Activated CD4-positive, alpha-beta T cell treated with anti-CD3 and anti-CD28 coated beads, Interleukin-2, amount 50 U/mL, for 48 hours (primary cell): Measurements from ENCODE around the gene DCUN1D4.
A peak's percentile ranks its signal among the peaks of the same experiment; 100 is the strongest.

Experiments
- DNase-seq, 2 experiments: peaks; one replicate each; pipeline ENCODE4 v3.0.0-alpha.2; 2020

DCUN1D4 gene

DNA sequence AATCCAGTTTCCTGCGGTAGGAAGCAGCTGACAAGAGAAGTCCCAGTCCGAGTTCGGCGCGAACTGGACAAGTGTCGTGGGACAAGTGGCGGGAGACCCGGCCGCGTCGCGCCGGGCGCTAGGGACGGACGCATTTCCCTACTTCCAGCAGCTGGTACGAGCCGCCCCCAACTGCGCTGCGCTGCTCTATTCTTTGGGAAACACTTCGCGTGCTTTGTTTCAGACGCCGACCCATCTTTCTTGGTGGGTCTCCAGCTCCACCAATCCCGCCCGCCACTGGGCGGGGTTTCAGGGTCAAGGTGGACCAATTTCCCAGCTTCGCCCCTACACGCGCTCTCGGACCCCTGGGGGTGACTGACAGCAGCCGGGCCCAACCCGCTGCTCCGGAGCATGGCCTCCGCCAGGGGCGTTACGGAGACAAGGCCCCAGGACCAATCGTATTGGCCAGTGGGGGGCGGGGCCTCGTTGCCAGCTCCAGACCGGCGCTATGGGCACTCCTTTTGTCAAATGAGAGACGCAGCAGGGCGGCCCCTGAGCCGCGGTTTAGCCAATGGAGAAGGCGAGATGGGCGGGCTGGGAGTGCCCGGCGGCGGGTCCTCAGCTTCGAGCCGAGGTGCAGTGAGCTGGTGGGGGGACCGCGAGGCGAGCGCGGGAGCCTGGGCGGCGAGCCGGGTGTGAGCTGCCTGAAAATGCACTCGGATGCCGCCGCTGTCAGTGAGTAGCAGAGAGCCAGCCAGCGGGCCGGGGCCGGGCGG is at the start of gene DCUN1D4:
Gene DCUN1D4, plus strand, starts transcription at position 600 of the 755 bp plus-strand sequence. Its CDS starts 90 bp downstream, at position 690.
- peak; percentile 99 for DNase-seq

DNA sequence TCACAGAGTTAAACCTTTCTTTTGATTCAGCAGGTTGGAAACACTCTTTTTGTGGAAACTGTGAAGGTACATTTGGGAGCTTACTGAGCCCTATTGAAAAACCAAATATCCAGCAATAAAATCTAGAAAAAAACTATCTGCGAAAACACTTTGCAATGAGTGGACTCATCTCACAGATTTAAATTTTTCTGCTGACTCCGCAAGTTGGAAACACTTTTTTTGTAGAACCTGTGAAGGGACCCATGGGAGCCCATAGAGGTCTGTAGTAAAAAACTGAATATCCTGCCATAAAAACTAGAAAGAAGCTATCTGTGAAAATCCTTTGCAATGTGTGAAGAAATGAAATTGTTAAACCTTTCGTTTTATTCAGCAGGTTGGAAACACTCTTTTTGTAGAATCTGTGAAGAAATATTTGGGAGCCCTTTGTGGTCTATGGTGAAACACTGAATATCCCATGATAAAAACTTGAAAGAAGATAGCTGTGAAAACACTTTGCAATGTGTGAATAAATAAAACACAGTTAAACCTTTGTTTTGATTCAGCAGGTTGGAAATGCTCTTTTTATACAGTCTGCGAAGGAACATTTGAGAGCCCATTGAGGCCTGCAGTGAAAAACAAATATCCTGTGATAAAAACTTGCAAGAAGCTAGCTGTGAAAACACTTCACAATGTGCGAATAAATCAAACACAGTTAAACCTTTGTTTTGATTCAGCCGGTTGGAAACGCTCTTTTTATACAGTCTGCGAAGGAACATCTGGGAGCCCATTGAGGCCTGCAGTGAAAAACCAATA is 22.3 kb upstream of the DCUN1D4 start:
- no peak for DNase-seq

DNA sequence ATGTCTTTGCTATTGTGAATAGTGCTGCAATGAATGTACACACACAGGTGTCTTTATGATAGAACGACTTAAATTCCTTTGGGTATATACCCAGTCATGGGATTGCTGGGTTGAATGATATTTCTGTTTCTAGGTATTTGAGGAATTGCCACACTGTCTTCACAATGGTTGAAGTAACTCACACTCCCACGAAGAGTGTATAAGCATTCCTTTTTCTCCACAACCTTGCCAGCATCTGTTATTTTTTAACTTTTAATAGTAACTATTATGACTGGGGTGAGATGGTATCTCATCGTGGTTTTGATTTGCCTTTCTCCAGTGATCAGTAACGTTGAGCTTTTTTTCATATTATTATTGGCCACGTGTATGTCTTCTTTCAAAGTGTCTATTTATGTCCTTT is 17.6 kb upstream of the DCUN1D4 start:
- DNase-seq: no peak

DNA sequence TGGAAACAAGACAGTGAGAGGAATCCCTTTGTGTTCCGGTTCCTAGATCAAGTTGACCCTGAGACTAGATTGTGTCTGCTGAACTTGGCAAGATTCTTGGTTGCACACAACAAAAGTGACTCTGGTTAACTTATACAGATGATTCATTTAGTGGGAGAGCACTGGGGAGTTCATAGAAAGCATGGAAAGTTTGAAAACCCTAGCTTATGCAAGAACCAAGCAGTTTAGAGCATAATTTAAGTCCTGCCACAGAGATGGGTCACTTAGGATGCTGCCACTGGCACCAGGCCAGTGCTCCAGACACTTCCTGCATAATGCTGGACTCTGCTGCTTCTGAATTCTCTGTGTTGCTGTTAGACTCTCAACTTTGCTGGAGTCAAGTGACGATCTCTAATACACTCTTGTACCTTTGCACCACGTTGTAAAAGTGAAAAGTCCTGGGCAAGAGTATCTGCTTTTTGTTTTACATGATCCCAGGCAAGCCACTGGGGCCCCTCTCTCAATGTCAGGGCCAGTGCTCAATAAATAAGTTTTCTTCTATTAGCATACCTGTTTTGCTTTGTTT is 12.7 kb upstream of the DCUN1D4 start:
- no peak for DNase-seq

DNA sequence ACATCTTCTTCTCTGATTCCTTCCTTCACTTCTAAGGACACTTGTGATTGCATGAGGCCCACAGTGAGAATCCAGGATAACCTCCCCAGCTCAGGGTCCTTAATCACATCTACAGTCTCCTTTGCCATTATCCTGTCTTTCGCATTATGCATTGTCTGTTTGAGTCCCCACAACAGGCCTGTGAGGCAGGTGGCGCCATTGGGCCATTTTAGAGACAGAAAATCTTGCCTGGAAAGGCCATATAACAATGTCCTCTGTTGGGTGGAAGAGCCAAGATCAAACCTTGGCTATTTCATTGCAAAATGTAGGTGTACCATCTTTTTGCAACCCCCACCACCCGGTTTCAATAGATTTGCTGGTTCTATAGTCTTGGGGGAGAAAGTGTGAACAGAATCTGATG is 11.8 kb upstream of the DCUN1D4 start:
- DNase-seq: peak; percentile 62 to 73

DNA sequence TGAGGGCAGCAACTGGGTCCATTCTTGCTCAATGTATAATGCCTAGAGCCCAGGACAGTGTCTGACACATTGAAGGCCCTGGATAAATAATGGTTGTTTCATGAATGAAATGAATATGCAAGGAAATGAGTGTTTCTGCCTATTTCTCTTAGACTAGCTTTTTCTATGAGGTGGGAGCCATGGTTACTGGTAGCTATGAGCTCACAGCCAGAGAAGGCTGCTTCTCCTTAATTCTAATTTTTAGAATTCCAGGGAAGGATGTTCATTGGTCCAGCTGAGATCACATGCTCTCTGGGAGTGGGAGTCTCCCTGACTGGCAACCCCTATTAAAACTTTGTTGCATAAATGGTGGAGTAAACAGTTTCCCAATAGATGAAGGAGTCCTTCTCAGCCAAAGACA is 9.7 kb upstream of the DCUN1D4 start:
- DNase-seq: no peak

DNA sequence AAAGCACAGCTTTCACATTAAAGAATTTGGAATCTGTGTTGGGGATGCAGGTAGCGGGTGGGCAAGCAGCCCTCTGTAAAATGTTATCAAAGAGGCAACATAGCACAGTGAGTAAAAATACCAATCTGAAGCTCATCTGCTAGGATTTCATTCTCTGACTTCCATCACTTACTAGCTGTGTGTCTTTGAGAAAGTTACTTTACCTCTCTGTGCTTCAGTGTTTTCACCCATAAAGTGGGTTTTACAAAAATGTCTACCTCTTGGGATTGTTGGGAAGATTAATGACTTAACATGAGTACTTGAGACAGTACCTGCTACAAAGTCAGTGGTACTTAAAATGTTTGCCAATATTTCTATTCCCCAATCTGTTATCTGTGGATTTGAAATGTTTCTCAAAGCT is 7.9 kb upstream of the DCUN1D4 start:
- DNase-seq: no peak

DNA sequence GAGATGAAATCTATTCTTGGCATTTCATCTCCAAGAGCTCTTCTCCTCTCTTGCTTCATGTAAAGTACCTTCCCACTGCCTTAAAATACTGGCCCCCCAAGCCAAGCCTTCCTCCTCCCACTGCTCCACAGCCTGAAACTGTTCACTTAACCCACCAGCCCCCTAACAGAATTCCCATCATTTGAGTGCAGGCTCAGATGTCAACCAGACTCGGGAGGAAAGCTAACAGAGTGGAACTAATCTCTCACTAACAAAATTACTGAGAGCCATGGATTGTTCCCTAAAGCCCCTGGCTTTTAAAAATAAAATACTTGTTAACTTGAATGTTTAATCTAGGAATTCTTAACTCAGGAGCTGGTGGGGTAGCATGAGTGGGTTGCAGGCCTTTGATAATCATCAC is 7.1 kb upstream of the DCUN1D4 start:
- no peak for DNase-seq

DNA sequence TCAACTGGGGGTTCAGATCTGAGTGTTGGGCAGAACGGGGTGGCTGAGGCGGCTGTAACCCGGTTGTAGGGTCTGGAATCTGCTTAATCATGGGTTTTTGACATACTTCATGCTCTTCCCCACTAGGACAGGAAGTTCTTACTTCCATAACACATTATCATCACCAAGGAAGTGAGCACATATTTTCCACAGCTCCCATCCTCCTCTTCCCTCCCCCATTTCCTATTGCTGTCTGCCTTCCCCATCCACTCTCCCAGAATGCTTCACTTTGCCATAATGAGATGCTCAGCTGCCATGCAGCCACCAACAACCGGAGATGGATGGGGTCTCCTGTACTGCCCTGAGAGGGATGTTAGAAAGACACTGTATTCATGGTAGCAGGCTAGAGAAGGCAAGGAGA is 6.4 kb upstream of the DCUN1D4 start:
- DNase-seq: no peak

DNA sequence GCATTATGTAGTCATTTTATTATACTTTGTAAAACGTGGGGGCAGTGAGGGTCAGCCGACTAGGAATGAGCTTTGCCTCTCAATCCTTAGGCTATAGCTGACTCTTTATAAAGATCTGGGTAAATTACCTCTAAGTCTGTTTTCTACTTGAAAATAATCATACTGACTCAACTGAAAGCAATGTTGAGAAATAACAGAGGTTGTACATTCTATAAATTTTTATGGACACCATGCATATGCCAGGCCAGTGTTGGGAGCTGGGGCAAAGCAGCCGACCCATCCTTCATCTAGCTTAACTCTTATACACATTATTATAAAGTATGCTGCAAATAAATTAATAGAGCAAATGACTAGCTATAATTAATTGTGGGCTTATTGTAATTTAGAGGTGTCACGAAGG is 2.2 kb upstream of the DCUN1D4 start:
- DNase-seq: no peak

DNA sequence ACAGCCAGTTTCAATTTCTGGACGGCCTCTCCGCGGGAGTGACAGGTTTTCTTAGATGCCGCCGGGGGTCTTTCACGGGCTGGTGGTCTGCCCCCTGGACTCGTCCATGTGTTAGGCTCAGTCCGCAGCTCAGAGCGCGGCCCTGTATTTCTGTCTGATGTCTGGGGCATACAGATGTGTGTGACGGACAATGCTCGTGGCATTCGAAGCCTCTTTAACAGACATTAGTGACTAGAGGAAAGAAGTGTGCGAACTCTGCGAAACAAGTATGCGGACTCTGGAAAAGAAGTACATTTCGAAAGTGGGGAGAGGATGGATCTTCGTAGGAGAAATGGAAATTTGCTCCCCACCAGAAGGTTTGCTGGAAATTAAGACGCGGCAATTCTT is 793 bp upstream of the DCUN1D4 start:
- no peak for DNase-seq

DNA sequence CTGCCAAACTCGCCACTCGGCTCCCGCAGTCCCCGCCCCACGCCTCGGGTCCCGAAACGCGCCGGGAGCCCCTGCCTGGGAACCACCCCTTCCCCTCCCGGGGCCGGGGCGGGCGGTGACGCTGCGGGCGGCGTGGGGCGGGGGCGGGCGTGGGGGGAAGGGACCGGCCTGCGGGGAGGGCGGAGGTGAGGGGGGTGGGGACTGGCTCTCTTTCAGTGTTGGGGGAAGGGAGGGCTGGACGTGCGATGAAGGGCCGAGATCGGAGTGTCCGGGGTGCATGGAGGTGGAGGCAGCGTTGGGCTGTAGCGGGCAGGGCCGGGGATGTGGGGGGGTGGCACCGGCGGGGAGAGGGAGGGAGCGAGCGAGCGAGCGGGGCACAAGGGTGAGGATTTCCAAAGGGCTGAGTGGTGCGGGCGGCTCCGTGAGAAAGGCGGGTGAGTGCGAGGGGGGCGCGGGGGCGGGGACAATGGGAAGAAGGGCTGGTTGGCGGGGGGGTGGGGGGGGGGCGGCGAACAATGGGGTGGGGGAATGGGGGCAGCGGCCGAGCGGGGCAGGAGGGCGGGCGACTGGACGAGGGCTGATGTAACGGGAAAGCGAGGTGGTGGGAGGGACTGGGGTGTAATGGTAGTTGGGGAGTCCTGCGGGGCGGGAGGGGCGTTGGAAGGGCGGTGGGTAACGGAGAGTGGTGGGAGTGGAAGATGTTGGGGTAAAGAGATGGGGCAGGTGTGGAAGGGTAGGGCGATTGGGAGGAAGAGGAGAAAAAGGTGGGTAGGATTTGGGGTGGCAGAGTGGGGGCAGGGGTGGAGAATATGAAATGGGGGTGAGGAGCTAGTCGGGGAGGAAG is 578 bp downstream of the DCUN1D4 start:
- DNase-seq: peak in 1 of 2 experiments; percentile 63

DNA sequence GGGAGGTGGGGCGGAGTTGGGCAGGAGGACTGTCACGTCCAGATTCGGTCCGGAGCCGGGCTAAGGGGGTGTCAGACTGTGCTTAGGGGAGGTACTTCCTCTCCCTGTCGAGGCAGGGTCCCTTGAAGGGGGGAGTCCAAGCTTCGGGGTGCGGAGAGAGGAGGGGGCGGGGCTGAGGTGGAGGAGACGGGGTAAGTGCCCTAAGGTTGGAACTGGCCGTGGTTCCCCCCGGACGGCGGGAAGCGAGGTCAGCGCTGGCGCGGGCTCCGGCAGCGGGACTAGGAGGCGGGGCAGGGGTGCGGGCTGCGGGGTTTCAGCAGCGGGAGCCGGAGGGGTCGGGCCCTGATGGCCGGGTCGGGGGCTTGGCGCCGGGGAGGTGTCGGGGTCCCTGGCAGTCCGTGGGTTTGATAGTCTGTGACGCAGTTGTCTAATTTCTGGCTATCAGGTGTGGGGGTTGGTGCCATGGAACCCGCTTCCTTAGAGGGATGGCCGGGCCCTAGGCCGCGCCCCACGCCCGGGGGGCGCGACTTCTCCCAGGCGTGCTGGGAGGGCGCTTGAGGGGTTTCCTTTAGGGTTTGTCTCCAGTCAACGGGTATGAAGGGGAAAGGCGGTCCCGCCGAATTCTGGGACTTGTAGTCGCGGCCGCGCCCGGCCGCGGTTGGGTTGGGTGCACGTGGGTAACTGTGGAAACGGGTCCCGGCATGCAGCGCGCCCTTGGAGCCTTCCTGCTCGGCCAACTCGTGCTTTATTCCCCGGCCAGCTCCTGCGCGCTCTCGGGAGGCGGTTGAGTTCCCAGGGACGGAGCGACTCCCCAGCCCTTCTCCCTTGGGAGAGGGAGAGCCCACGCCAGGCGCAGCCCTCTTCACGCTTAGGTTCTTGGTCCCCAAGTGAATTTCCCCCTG is 1.5 kb downstream of the DCUN1D4 start:
- peak; percentile 84 to 87 for DNase-seq

DNA sequence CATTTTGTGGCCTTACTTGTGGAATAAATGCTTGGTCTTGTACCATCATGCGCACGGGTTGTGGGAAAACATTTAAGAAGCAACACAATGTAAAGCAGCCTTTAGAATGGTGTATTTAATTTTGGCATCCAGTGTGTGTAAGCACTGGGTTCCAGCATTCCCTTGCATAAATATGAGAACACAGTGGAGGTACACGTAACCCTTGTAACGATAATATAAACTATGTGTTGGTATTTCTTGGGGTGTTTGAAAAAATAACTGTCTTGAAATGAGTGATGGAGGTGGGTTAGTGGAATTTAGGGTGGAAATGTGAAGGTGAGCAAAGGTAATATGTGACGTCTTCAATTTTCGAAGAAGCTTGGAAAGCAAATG is 2.1 kb downstream of the DCUN1D4 start:
- no peak for DNase-seq

DNA sequence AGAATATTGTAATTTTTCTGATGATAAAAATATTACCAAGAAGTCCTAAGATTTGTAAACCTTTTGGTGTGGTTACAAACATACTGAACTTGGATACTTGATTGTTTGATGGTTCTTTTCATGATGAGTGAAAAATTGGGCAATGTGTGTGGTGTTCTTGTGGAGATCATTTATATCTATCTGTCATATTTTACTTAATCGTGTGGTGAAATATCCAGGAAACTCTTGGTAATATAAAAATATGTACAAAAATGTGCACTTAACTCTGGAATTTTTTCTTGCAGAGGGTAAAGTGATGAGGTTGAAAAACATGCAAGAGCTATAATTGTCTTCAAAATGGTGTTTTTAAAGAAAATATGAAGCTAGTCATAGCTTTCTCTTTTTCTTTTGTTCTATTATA is 2.8 kb downstream of the DCUN1D4 start:
- DNase-seq: no peak

DNA sequence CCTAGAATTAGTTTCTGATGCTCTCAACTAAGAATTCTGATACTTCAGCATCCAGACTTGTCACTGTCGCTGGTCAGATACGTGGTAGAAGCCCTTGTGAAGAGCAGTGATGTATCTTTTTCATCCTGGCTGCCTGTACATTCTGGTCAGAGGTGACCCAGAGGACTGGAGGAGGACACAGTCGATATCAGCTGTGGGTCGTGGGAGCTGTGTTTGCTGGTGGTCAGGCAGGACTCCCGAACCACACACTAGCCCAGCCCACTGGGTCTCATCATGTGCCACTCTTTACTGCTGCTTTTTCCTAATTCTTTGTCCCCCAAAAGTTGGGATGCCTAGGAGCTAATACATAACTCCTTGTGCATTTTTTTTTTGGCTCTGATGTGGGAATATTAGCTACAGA is 6.5 kb downstream of the DCUN1D4 start:
- DNase-seq: no peak

DNA sequence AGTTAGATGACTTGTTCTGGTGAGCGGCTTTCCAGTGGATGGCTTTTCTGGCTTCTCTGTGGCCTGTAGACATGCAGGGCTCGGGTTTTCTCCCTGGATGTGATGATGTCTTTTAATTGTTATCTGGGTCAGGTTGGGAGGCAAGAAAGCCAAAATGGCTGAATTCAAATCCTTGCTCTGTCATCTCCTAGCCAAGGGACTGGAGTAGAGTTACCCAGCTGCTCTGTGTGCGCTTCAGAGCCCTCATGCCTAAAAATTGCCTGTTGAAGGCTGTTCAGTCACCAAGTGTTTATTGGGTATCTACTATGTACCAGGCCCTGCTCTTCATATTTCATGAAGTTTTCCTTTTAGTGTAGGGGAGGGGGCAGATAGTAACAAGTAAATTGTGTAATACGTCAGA is 7.3 kb downstream of the DCUN1D4 start:
- no peak for DNase-seq

DNA sequence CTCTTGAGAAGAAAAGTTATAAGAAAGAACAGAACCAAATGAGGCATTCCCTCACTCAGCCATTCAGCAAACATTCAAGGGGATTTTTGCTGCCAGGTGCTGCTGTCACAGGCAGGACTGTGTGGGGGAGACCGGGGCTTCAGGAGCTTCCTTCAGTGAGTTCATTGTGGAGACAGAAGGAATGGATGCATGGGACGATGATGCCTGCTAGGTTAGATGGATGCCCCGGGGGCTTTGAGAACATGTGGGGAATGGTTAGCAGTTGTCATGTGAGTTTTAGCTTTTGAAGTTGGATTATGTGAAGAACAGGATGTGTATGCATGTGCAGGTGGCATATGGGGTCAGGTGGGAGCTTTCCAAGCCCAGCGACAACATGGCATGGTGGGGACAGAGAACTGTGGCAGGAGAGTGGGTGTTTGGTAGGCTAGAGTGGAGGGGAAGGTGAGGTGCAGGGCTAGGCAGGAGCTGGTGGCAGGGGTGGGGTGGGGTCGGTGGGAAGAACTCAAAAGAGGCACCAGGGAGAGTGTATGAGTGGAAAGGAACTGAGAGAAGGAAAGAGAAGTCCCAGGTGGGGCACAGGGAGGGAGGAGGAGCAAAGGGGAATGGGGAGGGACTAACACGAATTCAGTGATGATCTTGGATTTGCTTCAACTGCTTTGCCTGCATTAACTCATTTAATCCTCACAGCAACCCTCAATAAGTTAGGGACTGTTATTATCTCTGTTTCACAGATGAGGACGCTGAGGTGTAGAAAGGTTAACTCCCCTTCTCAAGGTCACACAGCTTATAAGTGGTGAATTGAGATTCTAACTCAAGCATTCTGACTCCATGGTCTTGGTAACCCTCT is 8.4 kb downstream of the DCUN1D4 start:
- DNase-seq: no peak

DNA sequence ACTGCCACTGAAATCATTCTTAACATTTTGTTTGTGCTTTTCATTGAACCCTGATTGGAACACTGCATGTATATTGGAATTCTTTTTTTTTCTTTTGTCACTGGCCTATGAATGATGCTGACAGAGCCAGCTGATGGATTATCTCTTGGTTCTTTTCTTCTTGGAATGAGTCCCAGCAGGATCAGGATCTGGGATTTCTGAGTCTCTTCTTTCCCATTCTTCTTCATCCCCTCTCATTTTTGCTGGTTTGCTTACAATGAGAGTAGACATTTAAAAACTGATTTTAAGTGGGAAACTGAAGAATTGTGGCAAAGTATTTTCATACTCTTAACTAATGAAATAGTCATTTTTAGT is 9.0 kb downstream of the DCUN1D4 start:
- DNase-seq: no peak

DNA sequence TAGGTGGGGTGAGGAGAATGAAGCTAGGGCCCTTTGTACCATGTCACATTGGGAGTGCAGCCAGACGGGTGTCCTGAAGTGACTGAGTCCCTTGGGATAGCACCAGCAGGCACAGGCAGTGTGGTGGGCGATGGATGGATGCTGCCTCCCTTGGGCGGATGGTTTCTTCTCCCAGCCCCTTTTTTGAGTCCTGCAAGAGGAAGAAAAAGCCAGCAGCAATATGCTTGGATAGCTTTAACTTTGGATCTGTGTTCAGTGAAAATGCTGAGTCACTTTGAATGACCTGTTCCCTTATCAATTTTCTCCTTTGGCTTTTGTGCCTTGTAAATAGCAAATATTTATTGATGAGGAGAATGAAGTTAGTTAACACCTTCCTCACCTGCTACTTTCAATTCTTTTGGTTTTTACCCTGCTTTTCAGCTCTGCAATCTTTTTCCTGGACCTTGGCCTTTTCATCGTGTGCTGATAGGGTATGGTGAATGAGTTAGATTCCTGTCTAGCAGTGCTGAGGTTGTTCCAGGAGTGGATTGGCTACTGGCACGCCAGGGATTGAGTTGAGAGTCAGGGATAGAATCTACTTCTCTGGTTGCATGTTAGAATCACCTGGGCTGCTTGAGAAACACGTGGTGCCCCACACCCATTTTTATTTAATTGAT is 10.2 kb downstream of the DCUN1D4 start:
- DNase-seq: no peak

DNA sequence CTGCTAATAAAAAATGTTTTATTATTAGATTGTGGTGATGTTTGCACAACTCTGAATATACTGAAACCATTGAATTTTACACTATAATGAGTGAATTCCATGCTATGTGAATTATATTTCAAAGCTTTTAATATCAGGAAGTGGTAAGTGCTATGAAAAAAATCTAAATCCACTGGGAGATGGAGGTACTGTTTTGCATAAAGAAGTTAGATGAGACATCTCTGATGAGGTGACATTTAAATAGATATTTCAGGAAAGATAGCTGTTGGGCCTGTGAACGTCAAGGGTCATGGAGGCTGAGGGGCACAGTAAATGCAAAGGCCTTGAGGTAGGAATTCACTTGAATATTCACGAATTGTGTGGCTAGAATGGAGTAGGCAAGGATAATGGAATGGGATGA is 12.3 kb downstream of the DCUN1D4 start:
- DNase-seq: no peak
